Umbilical cord (tissue), 2 donors: Measurements from ENCODE around the gene RBM23. TPM values are rescaled to one million over a fixed set of nuclear protein-coding genes. Genes with fewer than 3 reads are reported as not detected.
A peak's percentile ranks its signal among the peaks of the same experiment; 100 is the strongest.
"Not testable (repeated sequence)": the region's sequence is repeated elsewhere in the genome, so short reads cannot be mapped to it uniquely, and the experiment has no call there.

Experiments used
- DNase-seq: peaks from one replicate; pipeline ENCODE4 v3.0.0-alpha.2; 2015; ENCODE audit warnings: low spot score
- total RNA-seq: library from RNA; depleted of rRNA; stranded (reverse); fragments of >200 nt; gene quantifications from one replicate; pipeline ENCODE4 v1.2.3, GENCODE V29; 2014; ENCODE audit warnings: low replicate concordance; ENCODE audit not compliant: insufficient read depth

RBM23 gene
- total RNA-seq, 1 donor from 2014 or later = 56.8 TPM

- DNase-seq = no peak
These were observed 53.2 kb downstream of the RBM23 start for GRCh38 chr14:22865424-22866405.

GRCh38 chr14:22864979-22865378 lies 54.0 kb downstream of the RBM23 start:
- DNase-seq = no peak

- DNase-seq = no peak
These were observed 57.3 kb downstream of the RBM23 start for GRCh38 chr14:22861651-22862050.

DNA sequence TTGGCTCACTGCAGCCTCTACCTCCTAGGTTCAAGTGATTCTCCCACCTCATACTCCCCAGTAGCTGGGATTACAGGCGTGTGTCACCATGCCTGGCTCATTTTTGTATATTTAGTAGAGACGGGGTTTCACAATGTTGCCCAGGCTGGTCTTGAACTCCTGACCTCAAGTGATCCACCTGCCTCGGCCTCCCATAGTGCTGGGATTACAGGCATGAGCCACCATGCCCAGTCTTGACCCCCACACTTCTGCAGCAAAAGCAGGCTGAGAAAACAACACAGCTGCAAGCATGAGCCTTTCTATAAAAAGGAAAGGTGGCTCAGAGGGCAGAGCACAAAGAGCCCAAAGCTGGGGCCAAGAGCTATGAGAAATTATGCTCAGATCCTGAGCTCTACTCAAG lies 58.6 kb downstream of the RBM23 start:
- not testable (repeated sequence) for DNase-seq

- DNase-seq = no peak
These were observed 62.5 kb downstream of the RBM23 start for GRCh38 chr14:22856428-22856827.

DNA sequence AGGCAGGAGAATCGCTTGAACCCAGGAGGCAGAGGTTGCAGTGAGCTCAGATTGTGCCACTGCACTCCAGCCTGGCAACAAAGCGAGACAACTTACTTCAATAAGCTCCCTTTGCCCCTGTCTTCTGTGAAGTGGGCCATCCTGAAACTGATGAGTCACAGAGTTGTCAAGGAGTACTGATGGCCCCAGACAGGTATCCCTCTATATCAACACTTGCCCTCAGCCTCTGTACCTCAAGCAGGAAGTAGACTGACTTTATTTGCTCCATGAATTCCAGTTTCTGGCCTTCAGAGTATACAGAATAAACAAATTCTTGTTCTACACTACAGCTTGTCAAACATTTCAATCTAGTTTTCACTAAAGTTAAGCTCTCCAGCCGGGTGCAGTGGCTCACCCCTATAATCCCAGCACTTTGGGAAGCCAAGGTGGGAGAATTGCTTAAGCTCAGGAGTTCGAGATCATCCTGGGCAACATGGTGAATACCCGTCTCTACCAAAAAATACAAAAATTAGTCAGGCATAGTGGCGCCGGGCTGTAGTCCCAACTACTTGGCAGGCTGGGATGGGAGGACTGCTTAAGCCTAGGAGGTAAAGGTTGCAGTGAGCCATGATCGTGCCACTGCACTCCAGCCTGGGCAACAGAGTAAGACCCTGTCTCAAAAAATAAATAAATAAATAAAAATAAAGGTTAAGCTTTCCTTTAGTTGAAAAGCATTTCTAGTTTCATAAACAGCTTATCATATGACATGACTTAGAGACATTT lies 63.8 kb downstream of the RBM23 start:
- no peak for DNase-seq

GRCh38 chr14:22854296-22854695 lies 64.7 kb downstream of the RBM23 start:
- DNase-seq = not testable (repeated sequence)

DNA sequence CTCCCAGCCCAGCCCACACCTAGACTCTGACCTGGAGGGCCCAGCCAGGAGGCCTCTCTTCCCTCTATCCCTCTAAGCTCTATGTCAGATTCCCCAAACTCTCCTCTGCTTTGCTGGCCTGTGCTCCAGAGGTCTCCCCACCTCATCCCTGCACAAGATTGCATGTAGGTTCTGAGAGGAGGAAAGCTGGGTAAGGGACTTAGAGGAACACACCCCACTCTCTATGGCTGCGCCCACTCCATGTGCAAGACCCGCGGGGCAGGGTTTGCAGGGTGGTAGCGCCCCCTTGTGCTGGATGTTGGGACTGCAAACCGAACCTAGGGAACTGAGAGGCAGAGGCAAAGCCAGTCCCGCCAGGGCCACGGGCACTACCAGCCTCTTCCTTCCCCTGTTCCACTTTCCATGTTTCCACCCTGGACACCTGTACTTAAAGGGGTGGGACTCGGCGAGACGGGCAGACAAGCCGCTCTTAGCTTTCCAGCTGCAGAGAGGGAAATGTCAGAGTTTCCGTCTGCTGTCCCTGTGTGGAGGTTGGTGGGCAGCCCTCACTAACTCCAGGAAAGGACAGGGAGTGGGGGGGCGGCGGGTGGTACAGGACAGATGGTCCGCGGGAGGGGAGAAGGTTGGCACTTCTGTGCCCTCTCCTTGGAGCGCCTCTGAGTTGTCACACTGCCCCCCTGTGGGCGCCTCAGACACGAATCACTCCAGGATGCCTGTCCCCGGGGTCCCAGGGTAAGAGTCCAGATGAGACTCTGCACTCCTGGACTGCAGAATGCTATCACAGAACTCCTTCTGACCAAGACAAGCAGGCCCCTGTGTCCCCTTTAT lies 65.8 kb downstream of the RBM23 start:
- peak; percentile 93 for DNase-seq

DNA sequence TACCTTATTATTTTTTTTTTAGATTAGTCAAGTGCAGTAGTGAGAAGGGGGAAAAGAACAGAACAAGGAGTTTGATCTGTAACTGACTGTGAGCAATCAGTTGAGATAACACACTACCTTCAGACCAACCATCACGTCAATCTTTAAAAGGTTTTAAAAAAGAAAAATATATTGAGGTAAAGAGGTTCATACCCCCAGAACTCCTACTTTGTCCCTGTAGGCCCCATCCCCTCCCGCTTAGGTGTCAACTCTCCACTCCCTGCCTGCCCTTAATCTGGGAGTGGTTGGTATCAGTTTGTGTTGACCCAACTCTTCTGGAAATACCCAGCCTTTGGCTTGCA lies 66.4 kb downstream of the RBM23 start:
- no peak for DNase-seq

DNA sequence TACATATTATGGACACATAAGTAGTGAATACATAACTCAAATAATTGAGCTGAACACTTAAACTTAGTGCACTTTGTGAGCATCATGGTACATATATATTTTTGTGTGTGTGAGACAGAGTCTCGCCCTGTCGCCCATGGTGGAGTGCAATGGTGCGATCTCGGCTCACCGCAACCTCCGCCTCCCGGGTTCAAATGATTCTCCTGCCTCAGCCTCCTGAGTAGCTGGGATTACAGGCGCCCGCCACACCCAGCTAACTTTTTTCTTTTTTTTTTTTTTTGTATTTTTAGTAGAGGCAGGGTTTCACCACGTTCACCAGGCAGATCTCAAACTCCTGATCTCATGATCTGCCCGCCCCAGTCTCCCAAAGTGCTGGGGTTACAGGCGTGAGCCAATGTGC lies 66.8 kb downstream of the RBM23 start:
- not testable (repeated sequence) for DNase-seq

DNA sequence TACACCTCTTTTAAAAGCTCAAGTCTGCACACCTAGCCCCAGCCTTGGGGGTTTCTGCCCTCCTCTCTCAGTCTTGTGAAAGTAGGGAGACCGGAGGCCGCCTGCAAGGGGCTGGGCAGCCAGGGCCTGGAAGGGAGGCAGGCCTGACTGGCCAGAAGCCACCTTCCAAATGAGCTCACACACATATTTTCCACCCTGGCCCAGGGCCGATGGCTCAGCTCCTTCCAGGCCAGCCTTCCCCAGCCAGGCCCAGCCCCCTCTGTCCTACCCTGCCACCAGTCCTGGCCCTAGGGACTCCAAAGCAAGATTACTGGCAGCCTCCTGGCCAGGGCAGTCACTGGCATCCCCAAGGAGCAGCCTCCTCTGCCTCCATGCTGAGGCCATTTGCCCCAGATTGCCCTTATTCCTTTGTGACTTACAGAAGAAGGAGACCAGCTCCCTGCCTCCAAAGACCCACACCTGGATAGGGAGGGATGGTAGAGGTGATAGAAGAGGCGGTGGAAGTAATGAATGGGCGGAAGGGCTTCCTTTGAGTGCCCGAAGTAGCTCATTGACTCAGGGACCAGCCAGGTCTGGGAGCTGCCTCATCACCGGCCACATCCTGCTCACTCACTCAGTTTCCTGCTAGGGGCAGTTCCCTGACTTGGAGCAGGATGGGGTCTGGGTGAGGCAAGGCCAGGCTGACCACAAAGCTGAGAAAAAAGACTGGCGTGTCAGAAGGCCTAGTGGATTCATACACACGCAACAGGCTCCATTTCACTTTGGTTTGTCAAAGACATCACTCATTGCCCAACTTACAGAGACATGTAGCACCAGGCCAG lies 67.8 kb downstream of the RBM23 start:
- peak; percentile 87 for DNase-seq

DNA sequence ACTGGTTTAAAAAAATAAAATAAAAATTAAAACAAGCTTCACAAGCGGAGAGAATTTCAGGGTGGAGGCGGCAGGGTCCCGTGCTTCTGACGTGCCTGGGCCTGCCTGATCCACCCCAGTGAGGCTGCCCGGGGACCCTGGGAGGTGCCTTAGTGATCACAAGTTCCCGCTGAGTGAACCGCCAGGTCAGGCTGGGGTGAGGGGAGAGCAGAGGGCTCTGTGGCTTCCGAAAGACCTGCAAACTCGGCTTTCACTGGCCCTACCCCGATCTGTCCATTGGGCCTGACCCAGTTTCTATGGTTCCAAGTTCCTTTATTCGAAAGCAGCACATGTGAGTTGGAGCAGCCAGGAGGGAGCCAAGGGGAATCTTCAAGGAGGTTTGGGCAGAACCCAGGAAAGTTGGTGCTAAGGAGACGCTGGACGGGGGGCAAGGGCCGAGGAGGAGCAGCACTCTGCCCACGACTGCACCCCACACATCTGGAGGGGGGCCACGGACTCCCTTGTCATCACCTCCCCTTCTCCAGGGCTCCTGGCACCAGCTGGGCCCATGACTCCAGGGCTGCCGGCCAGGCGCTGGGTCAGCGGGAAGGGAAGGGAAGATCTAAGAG lies 69.6 kb downstream of the RBM23 start:
- peak; percentile 40 for DNase-seq

- DNase-seq = peak; percentile 96
These were observed 70.4 kb downstream of the RBM23 start for GRCh38 chr14:22848351-22849164.

- DNase-seq = peak; percentile 45
These were observed 71.1 kb downstream of the RBM23 start for GRCh38 chr14:22847661-22848341.

DNA sequence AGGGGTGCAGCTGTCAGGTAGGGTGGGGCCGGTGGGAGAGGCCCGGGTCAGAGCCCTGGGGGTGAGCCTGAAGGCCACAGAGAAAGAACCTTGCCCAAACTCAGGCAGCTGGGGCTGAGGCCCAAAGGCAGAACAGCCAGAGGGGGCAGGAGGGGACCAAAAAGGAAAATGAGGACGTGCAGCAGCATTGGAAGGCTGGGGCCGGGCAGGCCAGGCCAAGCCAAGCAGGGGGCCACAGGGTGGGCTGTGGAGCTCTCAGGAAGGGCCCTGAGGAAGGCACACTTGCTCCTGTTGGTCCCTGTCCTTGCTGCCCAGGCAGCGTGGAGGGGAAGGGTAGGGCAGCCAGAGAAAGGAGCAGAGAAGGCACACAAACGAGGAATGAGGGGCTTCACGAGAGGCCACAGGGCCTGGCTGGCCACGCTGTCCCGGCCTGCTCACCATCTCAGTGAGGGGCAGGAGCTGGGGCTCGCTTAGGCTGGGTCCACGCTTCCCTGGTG lies 72.1 kb downstream of the RBM23 start:
- no peak for DNase-seq

GRCh38 chr14:22845821-22846625 lies 72.9 kb downstream of the RBM23 start:
- DNase-seq = no peak

GRCh38 chr14:22845103-22845394 lies 73.9 kb downstream of the RBM23 start:
- no peak for DNase-seq
